HEK293 (cell line): ENCODE measurements around the gene TMC6.

ENCODE experiments used
- CTCF ChIA-PET: fragments of 350-600 bp; formaldehyde crosslinking; extraction: SDS; loops from one replicate; lab custom pipeline; 2021; ENCODE audit warnings: antibody characterized with exemption; lab: Yijun Ruan, JAX
- POLR2A ChIA-PET: fragments of 300-600 bp; formaldehyde crosslinking; extraction: SDS; loops from one replicate; lab custom pipeline; 2020; ENCODE audit warnings: antibody characterized with exemption, inconsistent platforms; lab: Yijun Ruan, JAX
- H3K27ac ChIP-seq: fragments of 200-500 bp; sonication (Bioruptor generic); 2 replicates; pipeline ENCODE4 v1.5.1; 2014; ENCODE audit warnings: low read depth, low read length, control low read depth, inconsistent platforms; ENCODE audit errors: extremely low read depth
- H3K36me3 ChIP-seq, 2 experiments: fragments of 200-500 bp in 1 of 2; sonication (Bioruptor generic) in 1 of 2; 1 replicate in 1 of 2; 2 replicates in 1 of 2; pipeline ENCODE4 v1.5.1; 2014 to 2017; ENCODE audit warnings: inconsistent platforms in 2 of 2, low read length in 2 of 2; ENCODE audit not compliant: control insufficient read depth in 2 of 2, insufficient read depth in 1 of 2
- H3K4me1 ChIP-seq: fragments of 200-500 bp; sonication (Bioruptor generic); 2 replicates; pipeline ENCODE4 v1.5.1; 2014; ENCODE audit warnings: mild to moderate bottlenecking, low read length, inconsistent platforms; ENCODE audit not compliant: control insufficient read depth, insufficient read depth
- H3K4me3 ChIP-seq: 2 replicates; pipeline ENCODE4 v1.5.1; 2011; ENCODE audit warnings: low read depth, mild to moderate bottlenecking, control low read depth, low read length, moderate library complexity
- H3K9me3 ChIP-seq: fragments of 200-500 bp; sonication (Bioruptor generic); 2 replicates; pipeline ENCODE4 v1.5.1; 2014; ENCODE audit warnings: low read depth, low read length, inconsistent platforms; ENCODE audit not compliant: control insufficient read depth, insufficient read depth
- BCL11A ChIP-seq: fragments of 450-650 bp; formaldehyde crosslinking; IDR thresholded peaks from 2 replicates; pipeline ENCODE4 v1.5.1; 2016; ENCODE audit warnings: low read depth, missing biosample characterization, missing genetic modification characterization
- GLIS1 ChIP-seq: fragments of 450-650 bp; formaldehyde crosslinking; IDR thresholded peaks from 2 replicates; pipeline ENCODE4 v1.5.1; 2016; ENCODE audit warnings: missing biosample characterization, missing genetic modification characterization
- HOXC10 ChIP-seq: sonication (generic); formaldehyde crosslinking; IDR thresholded peaks from 2 replicates; pipeline ENCODE4 v1.8.1; 2023; ENCODE audit warnings: mild to moderate bottlenecking, missing genetic modification reagents
- KLF10 ChIP-seq: fragments of 450-650 bp; IDR thresholded peaks from 2 replicates; pipeline ENCODE4 v1.5.1; 2018; ENCODE audit warnings: missing biosample characterization, mild to moderate bottlenecking, missing genetic modification characterization
- KLF9 ChIP-seq: fragments of 450-650 bp; formaldehyde crosslinking; IDR thresholded peaks from 2 replicates; pipeline ENCODE4 v1.5.1; 2016; ENCODE audit warnings: missing biosample characterization, missing genetic modification characterization, low read depth
- REST ChIP-seq: fragments of 450-650 bp; formaldehyde crosslinking; IDR thresholded peaks from 2 replicates; pipeline ENCODE4 v1.5.1; 2016; ENCODE audit warnings: missing biosample characterization, missing genetic modification characterization
- SP3 ChIP-seq: fragments of 450-650 bp; formaldehyde crosslinking; IDR thresholded peaks from 2 replicates; pipeline ENCODE4 v1.5.1; 2016; ENCODE audit warnings: missing biosample characterization, missing genetic modification characterization
- YY1 ChIP-seq: fragments of 450-650 bp; formaldehyde crosslinking; IDR thresholded peaks from 2 replicates; pipeline ENCODE4 v1.5.1; 2018; ENCODE audit warnings: missing biosample characterization, missing genetic modification characterization
- YY2 ChIP-seq: fragments of 450-650 bp; formaldehyde crosslinking; IDR thresholded peaks from 2 replicates; pipeline ENCODE4 v1.5.1; 2016; ENCODE audit warnings: missing biosample characterization, missing genetic modification characterization
- ZBTB1 ChIP-seq: fragments of 450-650 bp; formaldehyde crosslinking; IDR thresholded peaks from 2 replicates; pipeline ENCODE4 v1.5.1; 2016; ENCODE audit warnings: missing biosample characterization, missing genetic modification characterization
- ZBTB20 ChIP-seq: fragments of 450-650 bp; formaldehyde crosslinking; IDR thresholded peaks from 2 replicates; pipeline ENCODE4 v1.5.1; 2016; ENCODE audit warnings: missing biosample characterization, missing genetic modification characterization
- ZFP69B ChIP-seq: fragments of 450-650 bp; formaldehyde crosslinking; IDR thresholded peaks from 2 replicates; pipeline ENCODE4 v1.5.1; 2016; ENCODE audit warnings: missing biosample characterization, missing genetic modification characterization
- ZIC2 ChIP-seq: fragments of 450-650 bp; formaldehyde crosslinking; IDR thresholded peaks from 2 replicates; pipeline ENCODE4 v1.5.1; 2016; ENCODE audit warnings: missing biosample characterization, missing genetic modification characterization
- ZNF221 ChIP-seq: fragments of 450-650 bp; formaldehyde crosslinking; IDR thresholded peaks from 2 replicates; pipeline ENCODE4 v1.5.1; 2017; ENCODE audit warnings: missing biosample characterization, missing genetic modification characterization, borderline replicate concordance
- ZNF335 ChIP-seq: fragments of 450-650 bp; formaldehyde crosslinking; conservative IDR thresholded peaks from 2 replicates; pipeline ENCODE4 v1.5.1; 2016; ENCODE audit warnings: missing biosample characterization, missing genetic modification characterization
- ZNF610 ChIP-seq: fragments of 450-650 bp; formaldehyde crosslinking; IDR thresholded peaks from 2 replicates; pipeline ENCODE4 v1.5.1; 2016; ENCODE audit warnings: missing biosample characterization, missing genetic modification characterization, borderline replicate concordance
- ZNF621 ChIP-seq: fragments of 450-650 bp; formaldehyde crosslinking; IDR thresholded peaks from 2 replicates; pipeline ENCODE4 v1.5.1; 2017; ENCODE audit warnings: missing biosample characterization, missing genetic modification characterization
- ZNF624 ChIP-seq: fragments of 450-650 bp; formaldehyde crosslinking; IDR thresholded peaks from 2 replicates; pipeline ENCODE4 v1.5.1; 2017; ENCODE audit warnings: missing biosample characterization, missing genetic modification characterization
- ZNF629 ChIP-seq: fragments of 450-650 bp; formaldehyde crosslinking; IDR thresholded peaks from 2 replicates; pipeline ENCODE4 v1.5.1; 2017; ENCODE audit warnings: missing biosample characterization, missing genetic modification characterization
- ZNF707 ChIP-seq: fragments of 450-650 bp; formaldehyde crosslinking; IDR thresholded peaks from 2 replicates; pipeline ENCODE4 v1.5.1; 2016; ENCODE audit warnings: missing biosample characterization, missing genetic modification characterization
- ZNF76 ChIP-seq: fragments of 450-650 bp; formaldehyde crosslinking; IDR thresholded peaks from 2 replicates; pipeline ENCODE4; 2016; ENCODE audit warnings: low read depth, missing biosample characterization, missing genetic modification characterization, borderline replicate concordance
- ZNF768 ChIP-seq: fragments of 450-650 bp; formaldehyde crosslinking; IDR thresholded peaks from 2 replicates; pipeline ENCODE4 v1.5.1; 2018; ENCODE audit warnings: missing biosample characterization, mild to moderate bottlenecking, missing genetic modification characterization
- ZSCAN16 ChIP-seq: fragments of 450-650 bp; formaldehyde crosslinking; IDR thresholded peaks from 2 replicates; pipeline ENCODE4 v1.5.1; 2016; ENCODE audit warnings: missing biosample characterization, missing genetic modification characterization
- TF ChIP-seq, protein P1 (sequence below): fragments of 450-650 bp; formaldehyde crosslinking; IDR thresholded peaks from 2 replicates; pipeline ENCODE4 v1.5.1; 2017; ENCODE audit warnings: missing biosample characterization, missing genetic modification characterization
- TF ChIP-seq, protein P2 (sequence below): fragments of 450-650 bp; formaldehyde crosslinking; IDR thresholded peaks from 2 replicates; pipeline ENCODE4 v1.5.1; 2016; ENCODE audit warnings: missing biosample characterization, missing genetic modification characterization

The TMC6 gene, protein sequence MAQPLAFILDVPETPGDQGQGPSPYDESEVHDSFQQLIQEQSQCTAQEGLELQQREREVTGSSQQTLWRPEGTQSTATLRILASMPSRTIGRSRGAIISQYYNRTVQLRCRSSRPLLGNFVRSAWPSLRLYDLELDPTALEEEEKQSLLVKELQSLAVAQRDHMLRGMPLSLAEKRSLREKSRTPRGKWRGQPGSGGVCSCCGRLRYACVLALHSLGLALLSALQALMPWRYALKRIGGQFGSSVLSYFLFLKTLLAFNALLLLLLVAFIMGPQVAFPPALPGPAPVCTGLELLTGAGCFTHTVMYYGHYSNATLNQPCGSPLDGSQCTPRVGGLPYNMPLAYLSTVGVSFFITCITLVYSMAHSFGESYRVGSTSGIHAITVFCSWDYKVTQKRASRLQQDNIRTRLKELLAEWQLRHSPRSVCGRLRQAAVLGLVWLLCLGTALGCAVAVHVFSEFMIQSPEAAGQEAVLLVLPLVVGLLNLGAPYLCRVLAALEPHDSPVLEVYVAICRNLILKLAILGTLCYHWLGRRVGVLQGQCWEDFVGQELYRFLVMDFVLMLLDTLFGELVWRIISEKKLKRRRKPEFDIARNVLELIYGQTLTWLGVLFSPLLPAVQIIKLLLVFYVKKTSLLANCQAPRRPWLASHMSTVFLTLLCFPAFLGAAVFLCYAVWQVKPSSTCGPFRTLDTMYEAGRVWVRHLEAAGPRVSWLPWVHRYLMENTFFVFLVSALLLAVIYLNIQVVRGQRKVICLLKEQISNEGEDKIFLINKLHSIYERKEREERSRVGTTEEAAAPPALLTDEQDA

DNA sequence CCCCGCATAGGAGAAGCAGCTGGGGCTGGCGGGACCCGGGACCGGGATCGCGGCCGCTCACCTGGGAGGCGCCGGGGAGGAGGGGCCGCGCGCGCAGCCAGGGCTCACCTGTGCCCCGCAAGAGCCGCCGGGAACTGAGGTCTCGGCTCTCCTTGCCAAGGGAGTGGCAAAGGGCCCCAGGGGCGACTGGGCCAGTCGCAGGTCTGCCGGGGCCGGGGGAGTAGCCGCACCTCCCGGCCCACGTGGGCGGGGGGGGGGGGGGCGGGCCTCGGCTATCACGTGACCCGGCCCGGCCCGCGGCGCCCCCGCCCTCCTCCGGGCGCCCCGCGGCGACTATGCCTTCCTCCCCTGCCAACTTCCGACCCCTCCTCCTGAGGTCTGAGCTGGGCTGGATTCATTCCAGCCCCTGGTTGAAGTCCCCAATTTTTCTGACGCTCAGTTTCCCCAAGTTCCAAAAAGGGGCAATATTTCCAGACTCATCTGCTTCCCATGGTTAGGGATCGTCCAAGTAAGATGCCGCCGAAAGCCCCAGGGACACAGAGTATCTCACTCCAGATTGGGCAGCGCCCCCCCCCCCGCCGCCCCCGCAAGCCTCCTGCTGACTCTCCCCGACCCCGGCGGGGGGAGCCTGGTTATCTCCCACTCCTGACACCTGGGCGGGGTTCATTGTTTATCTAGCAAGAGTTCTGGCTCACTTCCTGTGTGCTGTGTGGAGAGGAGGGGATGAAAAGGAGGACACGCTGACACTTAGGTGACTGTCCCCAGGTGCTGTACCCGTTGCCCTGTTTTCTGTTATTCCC, at the start of gene TMC6:
TMC6 (minus strand) TSS at position 205 of the 800 bp plus-strand sequence. CDS start 1,923 bp downstream, outside the sequence.
- Histone ChIP-seq H3K36me3 (peaks cover 0 to 4% of the 10 kb centered on the region in 2 experiments; a peak in 1 of 3 replicates), H3K4me3 (peak within 1 kb of the TSS; percentile 62), H3K4me1 (peaks cover 6% of the 10 kb centered on the region; the same call in 1 of the 2 replicates), H3K27ac (peak within 1 kb of the TSS; percentile 37; the same call in 1 of the 2 replicates), H3K9me3 (no peaks in the 10 kb centered on the region)
- ChIA-PET CTCF (interaction anchor here (0.6 to 2.2 kb wide), 7 partner anchors 11 to 232 kb away, joined by 3 to 13 read pairs (median 4); no protein-coding TSS in a partner anchor), POLR2A (interaction anchor here (0.6 to 2.1 kb wide), 7 partner anchors 11 to 130 kb away, joined by 3 to 13 read pairs (median 3); partner anchors contain the start of genes AFMID and TK1)
- TF ChIP-seq, protein P1, sequence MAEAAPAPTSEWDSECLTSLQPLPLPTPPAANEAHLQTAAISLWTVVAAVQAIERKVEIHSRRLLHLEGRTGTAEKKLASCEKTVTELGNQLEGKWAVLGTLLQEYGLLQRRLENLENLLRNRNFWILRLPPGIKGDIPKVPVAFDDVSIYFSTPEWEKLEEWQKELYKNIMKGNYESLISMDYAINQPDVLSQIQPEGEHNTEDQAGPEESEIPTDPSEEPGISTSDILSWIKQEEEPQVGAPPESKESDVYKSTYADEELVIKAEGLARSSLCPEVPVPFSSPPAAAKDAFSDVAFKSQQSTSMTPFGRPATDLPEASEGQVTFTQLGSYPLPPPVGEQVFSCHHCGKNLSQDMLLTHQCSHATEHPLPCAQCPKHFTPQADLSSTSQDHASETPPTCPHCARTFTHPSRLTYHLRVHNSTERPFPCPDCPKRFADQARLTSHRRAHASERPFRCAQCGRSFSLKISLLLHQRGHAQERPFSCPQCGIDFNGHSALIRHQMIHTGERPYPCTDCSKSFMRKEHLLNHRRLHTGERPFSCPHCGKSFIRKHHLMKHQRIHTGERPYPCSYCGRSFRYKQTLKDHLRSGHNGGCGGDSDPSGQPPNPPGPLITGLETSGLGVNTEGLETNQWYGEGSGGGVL, result peak; percentile 89
- TF ChIP-seq BCL11A, result 0 out of 2 replicates have a peak, but pooled peaks have one; percentile 25
- peak; percentile 63; the same call in 1 of the 2 replicates for TF ChIP-seq SP3
- TF ChIP-seq ZNF624 (tag by site-specific recombination), result no peak
- TF ChIP-seq ZNF221, result no peak
- peak; percentile 34; the same call in 1 of the 2 replicates for TF ChIP-seq KLF9 (tag by site-specific recombination)
- no peak for TF ChIP-seq YY1 (tag by site-specific recombination)
- TF ChIP-seq ZNF76 (tag by site-specific recombination), result peak; percentile 43; the same call in 1 of the 2 replicates
- TF ChIP-seq ZBTB20, result peak; percentile 85
- TF ChIP-seq ZNF768 (tag by site-specific recombination), result no peak
- peak; percentile 51 for TF ChIP-seq GLIS1 (tag by site-specific recombination)
- TF ChIP-seq ZNF707 (tag by site-specific recombination), result no peak
- TF ChIP-seq YY2 (tag by site-specific recombination), result no peak
- TF ChIP-seq, protein P2, sequence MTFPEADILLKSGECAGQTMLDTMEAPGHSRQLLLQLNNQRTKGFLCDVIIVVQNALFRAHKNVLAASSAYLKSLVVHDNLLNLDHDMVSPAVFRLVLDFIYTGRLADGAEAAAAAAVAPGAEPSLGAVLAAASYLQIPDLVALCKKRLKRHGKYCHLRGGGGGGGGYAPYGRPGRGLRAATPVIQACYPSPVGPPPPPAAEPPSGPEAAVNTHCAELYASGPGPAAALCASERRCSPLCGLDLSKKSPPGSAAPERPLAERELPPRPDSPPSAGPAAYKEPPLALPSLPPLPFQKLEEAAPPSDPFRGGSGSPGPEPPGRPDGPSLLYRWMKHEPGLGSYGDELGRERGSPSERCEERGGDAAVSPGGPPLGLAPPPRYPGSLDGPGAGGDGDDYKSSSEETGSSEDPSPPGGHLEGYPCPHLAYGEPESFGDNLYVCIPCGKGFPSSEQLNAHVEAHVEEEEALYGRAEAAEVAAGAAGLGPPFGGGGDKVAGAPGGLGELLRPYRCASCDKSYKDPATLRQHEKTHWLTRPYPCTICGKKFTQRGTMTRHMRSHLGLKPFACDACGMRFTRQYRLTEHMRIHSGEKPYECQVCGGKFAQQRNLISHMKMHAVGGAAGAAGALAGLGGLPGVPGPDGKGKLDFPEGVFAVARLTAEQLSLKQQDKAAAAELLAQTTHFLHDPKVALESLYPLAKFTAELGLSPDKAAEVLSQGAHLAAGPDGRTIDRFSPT (tag by site-specific recombination), result peak; percentile 69; the same call in 1 of the 2 replicates
- TF ChIP-seq ZNF335 (tag by site-specific recombination), result peak; percentile 86
- no peak for TF ChIP-seq HOXC10 (CRISPR knock-in tag)
- TF ChIP-seq ZNF621 (tag by site-specific recombination), result no peak
- no peak for TF ChIP-seq ZFP69B (tag by site-specific recombination)
- TF ChIP-seq ZNF610, result peak; percentile 36; the same call in 1 of the 2 replicates
- TF ChIP-seq ZBTB1 (tag by site-specific recombination), result no peak
- no peak for TF ChIP-seq ZSCAN16 (tag by site-specific recombination)
- TF ChIP-seq ZNF629 (tag by site-specific recombination), result no peak
- 0 out of 2 replicates have a peak, but pooled peaks have one; percentile 68 for TF ChIP-seq KLF10 (tag by site-specific recombination)
- no peak for TF ChIP-seq REST (tag by site-specific recombination)
- peak; percentile 49 for TF ChIP-seq ZIC2 (tag by site-specific recombination)
